HepG2 (cell line): ENCODE results near the gene STPG4. TPM values are rescaled to one million over a fixed set of nuclear protein-coding genes. Genes with fewer than 3 reads are reported as not detected.

Experiments
- ATF3 ChIP-seq: sonication (generic); formaldehyde crosslinking; IDR thresholded peaks from 2 replicates; pipeline ENCODE4 v1.4.0; 2020; ENCODE audit warnings: missing genetic modification reagents
- BCL6 ChIP-seq: IDR thresholded peaks from 2 replicates; pipeline ENCODE4 v1.6.1; 2016; ENCODE audit warnings: missing genetic modification reagents, missing compliant biosample characterization
- ELF3 ChIP-seq: IDR thresholded peaks from 2 replicates; pipeline ENCODE4 v1.6.1; 2016; ENCODE audit warnings: missing genetic modification reagents, missing compliant biosample characterization
- HIC2 ChIP-seq: sonication (generic); formaldehyde crosslinking; IDR thresholded peaks from 2 replicates; pipeline ENCODE4 v1.9.0; 2022; ENCODE audit warnings: low read depth, missing genetic modification reagents
- KDM1A ChIP-seq: IDR thresholded peaks from 2 replicates; pipeline ENCODE4 v1.6.1; 2016; ENCODE audit warnings: missing compliant biosample characterization
- MTF1 ChIP-seq: sonication (generic); formaldehyde crosslinking; IDR thresholded peaks from 2 replicates; pipeline ENCODE4 v1.5.0; 2020; ENCODE audit warnings: missing genetic modification reagents
- PTBP1 ChIP-seq: fragments of 200-400 bp; formaldehyde crosslinking; IDR thresholded peaks from 2 replicates; pipeline ENCODE4 v1.6.1; 2018; ENCODE audit warnings: low read length, low read depth; ENCODE audit not compliant: poor library complexity, severe bottlenecking
- SNRNP70 ChIP-seq: fragments of 200-400 bp; formaldehyde crosslinking; IDR thresholded peaks from 2 replicates; pipeline ENCODE4 v1.6.1; 2017; ENCODE audit warnings: mild to moderate bottlenecking, low read depth, low read length, moderate library complexity
- THAP7 ChIP-seq: sonication (generic); formaldehyde crosslinking; IDR thresholded peaks from 2 replicates; pipeline ENCODE4 v1.8.1; 2023; ENCODE audit warnings: mild to moderate bottlenecking, missing genetic modification reagents
- WIZ ChIP-seq: sonication (generic); formaldehyde crosslinking; IDR thresholded peaks from 2 replicates; pipeline ENCODE4 v1.5.1; 2020; ENCODE audit warnings: mild to moderate bottlenecking, missing genetic modification reagents
- ZNF224 ChIP-seq: sonication (generic); formaldehyde crosslinking; IDR thresholded peaks from 2 replicates; pipeline ENCODE4 v1.5.0; 2020; ENCODE audit warnings: mild to moderate bottlenecking, missing genetic modification reagents
- ZNF512 ChIP-seq: sonication (generic); formaldehyde crosslinking; IDR thresholded peaks from 2 replicates; pipeline ENCODE4 v1.4.0; 2020; ENCODE audit warnings: mild to moderate bottlenecking, missing genetic modification reagents
- ZNF605 ChIP-seq: sonication (generic); formaldehyde crosslinking; IDR thresholded peaks from 2 replicates; pipeline ENCODE4 v1.8.0; 2022; ENCODE audit warnings: mild to moderate bottlenecking, missing genetic modification reagents
- ZNF672 ChIP-seq: sonication (generic); formaldehyde crosslinking; IDR thresholded peaks from 2 replicates; pipeline ENCODE4 v1.8.1; 2022; ENCODE audit warnings: missing genetic modification reagents
- ZNF720 ChIP-seq: sonication (generic); formaldehyde crosslinking; IDR thresholded peaks from 2 replicates; pipeline ENCODE4 v1.4.0; 2020; ENCODE audit warnings: missing genetic modification reagents
- ZNF776 ChIP-seq: sonication (generic); formaldehyde crosslinking; IDR thresholded peaks from 2 replicates; pipeline ENCODE4 v1.4.0; 2020; ENCODE audit warnings: mild to moderate bottlenecking, missing genetic modification reagents
- polyA plus RNA-seq, 8 experiments: library from polyadenylated mRNA; depleted of rRNA in 3 of 8; stranded (reverse) in 7 of 8; unstranded in 1 of 8; fragments of >200 nt; fragmentation: Illumina TruSeq in 4 of 8; extraction: Trizol in 4 of 8; gene quantifications; 2 replicates each; pipeline versions ENCODE4 v1.2.1 to v1.2.3, GENCODE V29; 2011 to 2016; ENCODE audit warnings: low read depth in 4 of 8, missing spikeins in 1 of 8, mixed read lengths in 1 of 8; ENCODE audit not compliant: insufficient read depth in 1 of 8
- total RNA-seq, 5 experiments: library from RNA; depleted of rRNA; stranded (reverse); fragments of >200 nt; fragmentation: Illumina TruSeq; extraction: Trizol; gene quantifications; 2 replicates each; pipeline ENCODE4 v1.2.3, GENCODE V29; 2016; ENCODE audit warnings: low read depth in 1 of 5
- TF ChIP-seq, protein P1 (sequence below): sonication (generic); formaldehyde crosslinking; IDR thresholded peaks from 2 replicates; pipeline ENCODE4 v1.4.0; 2020; ENCODE audit warnings: mild to moderate bottlenecking, missing genetic modification reagents
- TF ChIP-seq, protein P2 (sequence below): sonication (generic); formaldehyde crosslinking; IDR thresholded peaks from 2 replicates; pipeline ENCODE4 v1.5.1; 2020; ENCODE audit warnings: missing genetic modification reagents, mild to moderate bottlenecking, borderline replicate concordance
- TF ChIP-seq, protein P3 (sequence below): sonication (generic); formaldehyde crosslinking; IDR thresholded peaks from 2 replicates; pipeline ENCODE4 v1.4.0; 2020; ENCODE audit warnings: mild to moderate bottlenecking, missing genetic modification reagents

The STPG4 gene
- total and polyA plus RNA-seq, 2 of the 13 experiments (the other 11 are each of a cell fraction or from before 2014, with no cell fraction given) = 0.11 to 0.15 TPM

GRCh38 chr2:47079515-47080412 is 75.3 kb downstream of the STPG4 start (continued):
- TF ChIP-seq, protein P1, sequence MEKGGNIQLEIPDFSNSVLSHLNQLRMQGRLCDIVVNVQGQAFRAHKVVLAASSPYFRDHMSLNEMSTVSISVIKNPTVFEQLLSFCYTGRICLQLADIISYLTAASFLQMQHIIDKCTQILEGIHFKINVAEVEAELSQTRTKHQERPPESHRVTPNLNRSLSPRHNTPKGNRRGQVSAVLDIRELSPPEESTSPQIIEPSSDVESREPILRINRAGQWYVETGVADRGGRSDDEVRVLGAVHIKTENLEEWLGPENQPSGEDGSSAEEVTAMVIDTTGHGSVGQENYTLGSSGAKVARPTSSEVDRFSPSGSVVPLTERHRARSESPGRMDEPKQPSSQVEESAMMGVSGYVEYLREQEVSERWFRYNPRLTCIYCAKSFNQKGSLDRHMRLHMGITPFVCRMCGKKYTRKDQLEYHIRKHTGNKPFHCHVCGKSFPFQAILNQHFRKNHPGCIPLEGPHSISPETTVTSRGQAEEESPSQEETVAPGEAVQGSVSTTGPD (CRISPR knock-in tag) = no peak
- TF ChIP-seq ZNF605 (no peak), ATF3 (CRISPR knock-in tag) (no peak), HIC2 (CRISPR knock-in tag) (peak; percentile 82; the same call in 1 of the 2 replicates), ZNF776 (CRISPR knock-in tag) (peak; percentile 8; the same call in 1 of the 2 replicates), ZNF720 (CRISPR knock-in tag) (no peak), KDM1A (no peak), WIZ (CRISPR knock-in tag) (peak; percentile 59; the same call in 1 of the 2 replicates), ZNF672 (CRISPR knock-in tag) (no peak), MTF1 (CRISPR knock-in tag) (no peak), PTBP1 (no peak), ZNF224 (CRISPR knock-in tag) (no peak), ZNF512 (CRISPR knock-in tag) (peak; percentile 95), THAP7 (CRISPR knock-in tag) (0 out of 2 replicates have a peak, but pooled peaks have one; percentile 60), BCL6 (CRISPR knock-in tag) (peak; percentile 79), SNRNP70 (no peak), ELF3 (no peak)
- TF ChIP-seq, protein P2, sequence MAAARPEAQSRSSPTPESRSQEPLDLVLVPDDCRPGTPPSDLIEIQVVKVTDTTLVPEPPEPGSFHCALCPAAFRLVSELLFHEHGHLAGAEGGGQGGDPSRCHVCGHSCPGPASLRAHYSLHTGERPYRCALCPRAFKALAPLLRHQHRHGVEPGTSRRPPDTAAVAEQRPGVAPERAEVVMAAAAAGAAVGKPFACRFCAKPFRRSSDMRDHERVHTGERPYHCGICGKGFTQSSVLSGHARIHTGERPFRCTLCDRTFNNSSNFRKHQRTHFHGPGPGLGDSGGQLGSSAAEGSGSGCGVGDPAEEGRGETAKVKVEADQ = peak; percentile 61; the same call in 1 of the 2 replicates
- TF ChIP-seq, protein P3, sequence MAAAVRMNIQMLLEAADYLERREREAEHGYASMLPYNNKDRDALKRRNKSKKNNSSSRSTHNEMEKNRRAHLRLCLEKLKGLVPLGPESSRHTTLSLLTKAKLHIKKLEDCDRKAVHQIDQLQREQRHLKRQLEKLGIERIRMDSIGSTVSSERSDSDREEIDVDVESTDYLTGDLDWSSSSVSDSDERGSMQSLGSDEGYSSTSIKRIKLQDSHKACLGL (CRISPR knock-in tag) = peak; percentile 54; the same call in 1 of the 2 replicates
